Spleen (tissue), 7 donors: ENCODE measurements around the gene BRD4.

Experiments
- POLR2A ChIP-seq, 3 donors: fragments of 450-650 bp; IDR thresholded peaks; one replicate each; pipeline ENCODE4 v1.5.1; 2017; ENCODE audit warnings: antibody characterized with exemption in 3 of 3, mild to moderate bottlenecking in 1 of 3
- TF ChIP-seq, protein P1 (sequence below), 11 experiments: fragments of 200-600 bp in 7 of 11; fragments of 450-650 bp in 4 of 11; sonication (generic) in 4 of 11; IDR thresholded peaks in 8 of 11; conservative IDR thresholded peaks in 3 of 11; 1 replicate in 7 of 11; 2 replicates in 4 of 11; pipeline versions ENCODE4 v1.4.0 to v1.8.0; 2016 to 2021; ENCODE audit warnings: antibody characterized with exemption in 11 of 11, inconsistent platforms in 4 of 11, mild to moderate bottlenecking in 1 of 11
- donor health status: DM: no; HTN: no; CAD: no; lungs with moderate emphysema.
- donor health status: DM: no; HTN: no; CAD: no.
- donor health status: DM: no; HTN: no; CAD: no.

DNA sequence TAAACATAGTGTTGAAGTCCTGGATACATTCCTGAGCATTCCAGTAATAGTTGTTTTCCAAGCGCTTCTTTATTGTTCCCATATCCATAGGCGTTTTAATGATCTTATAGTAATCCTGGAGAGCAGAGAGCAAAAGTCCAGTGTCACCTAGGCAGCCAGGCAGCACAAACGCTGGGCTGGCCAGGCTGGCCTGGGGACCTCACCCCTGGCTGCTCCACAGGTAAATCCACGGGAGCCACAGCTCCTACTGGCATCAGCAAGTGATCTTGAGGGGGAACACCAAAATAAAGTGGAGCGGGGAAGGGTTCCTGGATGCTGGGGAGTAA, 63.4 kb downstream of the BRD4 start:
- TF ChIP-seq, protein P1, sequence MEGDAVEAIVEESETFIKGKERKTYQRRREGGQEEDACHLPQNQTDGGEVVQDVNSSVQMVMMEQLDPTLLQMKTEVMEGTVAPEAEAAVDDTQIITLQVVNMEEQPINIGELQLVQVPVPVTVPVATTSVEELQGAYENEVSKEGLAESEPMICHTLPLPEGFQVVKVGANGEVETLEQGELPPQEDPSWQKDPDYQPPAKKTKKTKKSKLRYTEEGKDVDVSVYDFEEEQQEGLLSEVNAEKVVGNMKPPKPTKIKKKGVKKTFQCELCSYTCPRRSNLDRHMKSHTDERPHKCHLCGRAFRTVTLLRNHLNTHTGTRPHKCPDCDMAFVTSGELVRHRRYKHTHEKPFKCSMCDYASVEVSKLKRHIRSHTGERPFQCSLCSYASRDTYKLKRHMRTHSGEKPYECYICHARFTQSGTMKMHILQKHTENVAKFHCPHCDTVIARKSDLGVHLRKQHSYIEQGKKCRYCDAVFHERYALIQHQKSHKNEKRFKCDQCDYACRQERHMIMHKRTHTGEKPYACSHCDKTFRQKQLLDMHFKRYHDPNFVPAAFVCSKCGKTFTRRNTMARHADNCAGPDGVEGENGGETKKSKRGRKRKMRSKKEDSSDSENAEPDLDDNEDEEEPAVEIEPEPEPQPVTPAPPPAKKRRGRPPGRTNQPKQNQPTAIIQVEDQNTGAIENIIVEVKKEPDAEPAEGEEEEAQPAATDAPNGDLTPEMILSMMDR (IDR thresholded peaks at IDR 0.05 in 8 of 11, conservative IDR thresholded peaks at IDR 0.05 in 3 of 11): no peak
- TF ChIP-seq POLR2A (IDR thresholded peaks at IDR 0.05): no peak
